Natural killer cell (primary cell): ENCODE results near the gene FMNL1. TPM values are rescaled to one million over a fixed set of nuclear protein-coding genes. Genes with fewer than 3 reads are reported as not detected.

Experiments
- ATAC-seq, 3 donors: fragments of 150-1000 bp in 2 of 3; fragments of 200-7000 bp in 1 of 3; cut with Tn5 transposase; 1 replicate in 1 of 3; 2 replicates in 2 of 3; pipeline ENCODE4 v1.10.0; 2021; ENCODE audit warnings: mild to moderate bottlenecking in 2 of 3, moderate library complexity in 2 of 3
- DNase-seq, 2 donors: peaks; one replicate each; pipeline versions ENCODE4 v3.0.0 to v3.0.0-alpha.2; 2013 to 2021; ENCODE audit warnings: mixed read lengths in 1 of 2
- H3K27ac ChIP-seq: one replicate; pipeline ENCODE4 v1.5.1; 2013; ENCODE audit warnings: mild to moderate bottlenecking, low read length
- H3K27me3 ChIP-seq: one replicate; pipeline ENCODE4 v1.6.1; 2013; ENCODE audit warnings: low read length; ENCODE audit not compliant: control insufficient read depth, insufficient read depth
- H3K36me3 ChIP-seq: one replicate; pipeline ENCODE4 v1.6.1; 2013; ENCODE audit warnings: low read length; ENCODE audit not compliant: control insufficient read depth, insufficient read depth
- H3K4me1 ChIP-seq: one replicate; pipeline ENCODE4 v1.6.1; 2013; ENCODE audit warnings: low read length; ENCODE audit not compliant: control insufficient read depth, insufficient read depth
- H3K4me3 ChIP-seq: one replicate; pipeline ENCODE4 v1.5.1; 2013; ENCODE audit warnings: low read length
- H3K9me3 ChIP-seq: one replicate; pipeline ENCODE4 v1.6.1; 2013; ENCODE audit warnings: low read length; ENCODE audit not compliant: control insufficient read depth, insufficient read depth
- H3K27ac Mint-ChIP-seq, 2 donors: one replicate each; pipeline ENCODE4 v1.8.0; 2022; ENCODE audit warnings: mild to moderate bottlenecking in 2 of 2, mixed read lengths in 2 of 2, moderate library complexity in 1 of 2
- H3K27me3 Mint-ChIP-seq, 2 donors: one replicate each; pipeline ENCODE4 v1.8.0; 2022; ENCODE audit warnings: low read depth in 2 of 2, mixed read lengths in 2 of 2
- H3K36me3 Mint-ChIP-seq: one replicate; pipeline ENCODE4 v1.8.0; 2022; ENCODE audit warnings: mixed read lengths
- H3K4me1 Mint-ChIP-seq, 2 donors: one replicate each; pipeline ENCODE4 v1.8.0; 2022; ENCODE audit warnings: mixed read lengths in 2 of 2
- H3K4me3 Mint-ChIP-seq: one replicate; pipeline ENCODE4 v1.8.0; 2022; ENCODE audit warnings: mild to moderate bottlenecking, moderate library complexity, mixed read lengths
- H3K9me3 Mint-ChIP-seq, 2 donors: one replicate each; pipeline ENCODE4 v1.8.0; 2022; ENCODE audit warnings: mixed read lengths in 2 of 2
- CTCF ChIP-seq: fragments of 200-600 bp; IDR thresholded peaks from one replicate; pipeline ENCODE4 v1.8.0; 2022; ENCODE audit warnings: antibody characterized with exemption
- WGBS: methylation state at CpG from one replicate; pipeline ENCODE4 v1.1.7; 2013; ENCODE audit warnings: missing lambda C conversion rate; ENCODE audit not compliant: insufficient coverage; 5-methylcytosine and 5-hydroxymethylcytosine counted together
- intact Hi-C: fragments of 100-400 bp; cut with micrococcal nuclease; formaldehyde crosslinking; loops from one replicate; pipeline ENCODE4 v1.14.2; 2022
- total RNA-seq, 4 donors: library from RNA; stranded (reverse); fragments of 120-200 nt in 1 of 4; gene quantifications; one replicate each; pipeline versions ENCODE4 v1.2.3 to v1.2.4, GENCODE V29; 2013 to 2022

Gene FMNL1
- total RNA-seq, 3 donors from 2014 or later (not counting 1 experiment from before 2014, with no cell fraction given) = 741 to 836 (median 752) TPM

GRCh38 chr17:45218895-45219661 is 2.6 kb upstream of the FMNL1 start:
- H3K27me3 Mint-ChIP-seq = no peaks in the 10 kb centered on the region
- no peaks in the 10 kb centered on the region for H3K27me3 ChIP-seq
- H3K9me3 ChIP-seq = no peaks in the 10 kb centered on the region
- peak overlapping the region in 1 of 2 donors; percentile 76 for H3K27ac Mint-ChIP-seq
- H3K4me3 ChIP-seq = no peak overlapping the region
- ATAC-seq (peak; percentile 26 to 64 (median 31)), DNase-seq (peak; percentile 88 to 93)
- peak; percentile 99 for TF ChIP-seq CTCF
- H3K4me1 Mint-ChIP-seq = peaks cover 42% of the 10 kb centered on the region in 2 donors
- WGBS = 24% methylated on average over 11 of the region's 12 CpGs
- intact Hi-C loops = loop anchor here (1.0 to 2.0 kb wide), 3 partner anchors 16 to 166 kb away; no protein-coding TSS in a partner anchor
- peak overlapping the region; percentile 81 for H3K4me3 Mint-ChIP-seq
- no peaks in the 10 kb centered on the region for H3K36me3 Mint-ChIP-seq
- H3K4me1 ChIP-seq = peaks cover 40% of the 10 kb centered on the region
- no peaks in the 10 kb centered on the region for H3K9me3 Mint-ChIP-seq
- peaks cover 8% of the 10 kb centered on the region for H3K36me3 ChIP-seq
- no peak overlapping the region for H3K27ac ChIP-seq

GRCh38 chr17:45220079-45220478 is 1.6 kb upstream of the FMNL1 start:
- TF ChIP-seq CTCF = no peak
- intact Hi-C loops = loop anchor here (10.0 kb wide), 1 partner anchor 1855 kb away; no protein-coding TSS in a partner anchor

GRCh38 chr17:45222014-45222288 is 266 bp downstream of the FMNL1 start:
- no peak for DNase-seq
- H3K27me3 Mint-ChIP-seq = no peaks in the 10 kb centered on the region
- no peak for ATAC-seq
- WGBS = under 1% methylated on average over 38 of the region's 38 CpGs
- intact Hi-C loops = loop anchor here (10.0 kb wide), 1 partner anchor 1857 kb away; no protein-coding TSS in a partner anchor
- no peaks in the 10 kb centered on the region for H3K27me3 ChIP-seq
- peak overlapping the region; percentile 92 for H3K4me3 ChIP-seq
- H3K9me3 ChIP-seq = no peaks in the 10 kb centered on the region
- H3K4me3 Mint-ChIP-seq = peak overlapping the region; percentile 98
- H3K9me3 Mint-ChIP-seq = no peaks in the 10 kb centered on the region
- no peaks in the 10 kb centered on the region for H3K36me3 ChIP-seq
- TF ChIP-seq CTCF = no peak
- peak overlapping the region; percentile 94 for H3K27ac ChIP-seq
- H3K27ac Mint-ChIP-seq = peak overlapping the region; percentile 99
- H3K4me1 ChIP-seq = peaks cover 68% of the 10 kb centered on the region
- peaks cover 70 to 71% of the 10 kb centered on the region in 2 donors for H3K4me1 Mint-ChIP-seq
- H3K36me3 Mint-ChIP-seq = no peaks in the 10 kb centered on the region

More at GRCh38 chr17:45220079-45220478, 1.6 kb upstream of the FMNL1 start:
- no peaks in the 10 kb centered on the region for H3K9me3 ChIP-seq
- no peaks in the 10 kb centered on the region for H3K27me3 ChIP-seq
- peaks cover 8% of the 10 kb centered on the region for H3K36me3 ChIP-seq
- no peaks in the 10 kb centered on the region for H3K27me3 Mint-ChIP-seq
- H3K4me3 ChIP-seq = no peak overlapping the region
- H3K4me1 ChIP-seq = peaks cover 50% of the 10 kb centered on the region
- peak overlapping the region; percentile 81 for H3K4me3 Mint-ChIP-seq
- H3K9me3 Mint-ChIP-seq = no peaks in the 10 kb centered on the region
- H3K36me3 Mint-ChIP-seq = no peaks in the 10 kb centered on the region
- peak overlapping the region; percentile 52 to 76 for H3K27ac Mint-ChIP-seq
- DNase-seq (no peak), ATAC-seq (no peak)
- peaks cover 52% of the 10 kb centered on the region in 2 donors for H3K4me1 Mint-ChIP-seq
- peak overlapping the region; percentile 69 for H3K27ac ChIP-seq
- 75% methylated on average over 3 of the region's 3 CpGs for WGBS
